NCI-H460 (cell line): ENCODE measurements around the gene SPTAN1. TPM values are rescaled to one million over a fixed set of nuclear protein-coding genes. Genes with fewer than 3 reads are reported as not detected.

Experiments
- DNase-seq: peaks from one replicate; pipeline ENCODE4 v3.0.0-alpha.2; 2016; ENCODE audit warnings: low read depth; ENCODE audit errors: extremely low read depth
- total RNA-seq: library from RNA; depleted of rRNA; stranded (reverse); fragments of >200 nt; shearing (Covaris generic); gene quantifications from 2 replicates; pipeline ENCODE4 v1.2.3, GENCODE V29; 2014

The SPTAN1 gene
- total RNA-seq, 1 experiment from 2014 or later = 162 TPM

DNA sequence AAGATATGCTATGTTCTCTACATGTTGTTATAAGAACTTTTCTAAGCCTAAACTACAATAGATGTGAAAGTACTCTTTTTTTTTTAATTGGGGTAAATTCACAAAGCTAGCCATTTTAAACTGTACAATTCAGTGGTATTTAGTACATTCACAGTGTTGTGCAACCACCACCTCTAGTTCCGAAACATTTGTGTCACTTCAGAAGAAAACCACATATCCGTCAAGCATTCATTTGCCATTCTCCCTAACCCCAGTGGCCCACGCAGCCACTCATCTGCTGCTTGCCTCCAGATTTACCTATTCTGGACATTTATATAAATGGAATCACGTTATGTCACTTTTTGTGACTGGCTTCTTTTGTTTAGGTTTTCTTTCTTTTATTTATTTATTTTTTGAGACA lies 43.1 kb downstream of the SPTAN1 start:
- no peak for DNase-seq

DNA sequence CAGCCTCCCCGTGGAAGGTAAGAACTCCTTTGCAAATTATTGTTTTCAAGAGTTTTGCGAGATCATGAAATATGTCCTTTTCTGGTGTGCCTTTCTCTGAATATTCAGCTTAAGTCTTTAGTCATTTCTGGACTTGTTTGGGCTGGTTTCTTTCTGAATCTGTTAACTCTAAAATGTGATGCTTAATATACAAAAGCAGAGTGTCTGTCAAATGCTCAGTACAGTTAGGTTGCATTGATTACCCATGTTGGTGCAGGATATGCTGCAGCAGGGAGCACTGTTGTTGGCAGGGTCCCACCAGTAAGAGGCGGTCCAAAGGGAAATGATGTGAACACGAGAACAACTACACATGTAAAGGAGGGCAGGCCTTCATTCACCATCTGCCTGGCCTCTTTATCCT lies 47.7 kb downstream of the SPTAN1 start:
- DNase-seq = no peak

DNA sequence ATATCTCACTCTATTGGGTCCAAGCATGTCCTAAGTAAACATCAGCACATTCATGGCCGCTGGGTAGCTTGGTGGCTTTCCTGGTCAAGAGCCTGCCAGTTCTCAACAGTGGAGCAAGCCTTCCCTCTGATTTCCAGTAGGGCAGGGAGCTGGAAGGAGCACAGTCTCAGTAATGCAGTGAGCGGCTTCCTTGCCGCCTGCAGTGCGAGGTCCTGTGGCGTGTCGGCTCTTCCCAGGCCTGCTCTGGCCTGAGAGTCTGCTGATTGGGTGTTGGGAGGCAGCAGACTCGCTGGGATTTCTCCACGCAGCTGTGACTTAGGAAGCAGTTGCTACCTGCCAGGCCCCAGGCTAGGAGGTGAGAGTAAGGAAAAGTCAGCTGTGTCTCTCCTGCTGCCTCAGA lies 51.3 kb downstream of the SPTAN1 start:
- no peak for DNase-seq

DNA sequence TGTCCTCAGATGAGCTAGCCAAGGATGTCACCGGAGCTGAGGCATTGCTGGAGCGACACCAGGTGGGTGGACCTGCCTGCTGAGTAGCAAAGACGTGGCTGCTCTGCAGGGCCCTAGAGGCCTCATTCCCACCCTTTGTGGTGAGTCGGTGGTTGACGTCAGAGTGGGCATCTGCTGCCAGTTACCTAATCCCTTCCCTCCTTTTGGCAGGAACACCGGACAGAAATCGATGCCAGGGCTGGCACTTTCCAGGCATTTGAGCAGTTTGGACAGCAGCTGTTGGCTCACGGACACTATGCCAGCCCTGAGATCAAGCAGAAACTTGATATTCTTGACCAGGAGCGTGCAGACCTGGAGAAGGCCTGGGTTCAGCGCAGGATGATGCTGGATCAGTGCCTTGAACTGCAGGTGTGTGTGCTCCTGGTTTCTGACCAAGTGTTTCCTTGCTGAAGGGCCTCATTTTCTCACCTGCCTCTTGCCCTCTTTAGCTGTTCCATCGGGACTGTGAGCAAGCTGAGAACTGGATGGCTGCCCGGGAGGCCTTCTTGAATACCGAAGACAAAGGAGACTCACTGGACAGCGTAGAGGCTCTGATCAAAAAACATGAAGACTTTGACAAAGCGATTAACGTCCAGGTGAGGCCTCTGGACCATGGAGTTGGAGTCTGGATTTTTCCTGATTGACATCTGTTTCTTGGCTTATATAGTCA lies 55.4 kb downstream of the SPTAN1 start:
- no peak for DNase-seq

DNA sequence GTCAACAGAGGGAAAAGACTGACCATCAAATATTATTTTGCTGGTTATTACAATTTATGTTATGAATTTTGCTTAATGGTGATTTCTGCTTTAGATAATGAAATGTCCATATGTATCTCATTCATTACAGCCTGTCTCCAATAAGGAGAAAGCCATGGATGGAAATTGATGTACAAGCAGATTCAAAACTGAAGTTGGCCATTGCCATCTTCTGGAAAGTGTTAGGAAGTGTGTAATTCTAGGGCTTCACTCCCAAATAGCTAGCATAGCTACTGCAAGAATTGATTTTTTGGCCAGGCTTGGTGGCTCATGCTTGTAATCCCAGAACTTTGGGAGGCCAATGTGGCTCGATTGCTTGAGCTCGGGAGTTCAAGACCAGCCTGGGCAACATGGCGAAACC lies 58.5 kb downstream of the SPTAN1 start:
- DNase-seq = no peak

DNA sequence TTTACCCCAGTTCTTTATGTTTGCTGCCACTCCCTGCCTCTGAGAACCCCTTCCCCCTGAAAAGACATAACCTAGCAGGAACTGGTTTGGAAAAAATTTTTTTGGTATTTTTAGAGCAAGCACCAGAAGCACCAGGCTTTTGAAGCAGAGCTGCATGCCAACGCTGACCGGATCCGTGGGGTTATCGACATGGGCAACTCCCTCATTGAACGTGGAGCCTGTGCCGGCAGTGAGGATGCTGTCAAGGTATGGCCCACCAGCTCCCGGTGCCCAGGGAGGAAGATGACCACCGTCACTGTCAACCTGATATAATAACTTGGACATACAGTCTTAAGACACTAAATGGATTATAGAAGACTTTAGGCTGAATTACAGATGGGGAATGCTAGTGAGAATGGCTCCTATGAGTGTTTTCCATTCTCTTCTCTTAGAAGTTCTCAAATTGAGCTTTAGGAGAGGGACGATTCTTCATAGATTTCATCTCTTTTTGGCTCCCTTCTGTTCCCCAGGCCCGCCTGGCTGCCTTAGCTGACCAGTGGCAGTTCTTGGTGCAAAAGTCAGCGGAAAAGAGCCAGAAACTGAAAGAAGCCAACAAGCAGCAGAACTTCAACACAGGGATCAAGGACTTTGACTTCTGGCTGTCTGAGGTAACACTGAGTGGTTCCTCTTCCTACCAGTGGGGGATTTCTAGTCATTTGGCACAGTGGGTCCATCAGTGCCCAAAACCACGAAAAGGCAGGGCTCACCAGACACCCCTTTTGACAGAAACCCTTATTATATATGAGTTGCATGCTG lies 59.4 kb downstream of the SPTAN1 start:
- no peak for DNase-seq

DNA sequence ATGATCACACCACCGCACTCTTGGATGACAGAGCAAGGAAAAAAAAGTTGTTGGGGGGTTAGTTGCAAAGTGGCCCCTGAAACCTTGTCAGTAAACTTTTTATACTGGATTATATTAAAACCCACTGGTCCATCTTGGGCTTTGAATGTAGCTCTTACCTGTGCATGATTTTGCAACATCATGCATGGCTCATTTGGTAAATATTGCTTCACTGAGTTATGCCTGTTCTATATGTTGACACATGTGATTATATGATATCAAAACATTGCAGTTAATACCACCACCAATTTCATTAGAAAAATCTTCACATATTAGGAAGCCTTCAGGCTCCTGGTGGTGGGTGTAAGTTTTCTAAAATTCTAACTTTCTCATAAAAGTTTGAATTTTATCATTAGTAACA lies 62.3 kb downstream of the SPTAN1 start:
- no peak for DNase-seq

DNA sequence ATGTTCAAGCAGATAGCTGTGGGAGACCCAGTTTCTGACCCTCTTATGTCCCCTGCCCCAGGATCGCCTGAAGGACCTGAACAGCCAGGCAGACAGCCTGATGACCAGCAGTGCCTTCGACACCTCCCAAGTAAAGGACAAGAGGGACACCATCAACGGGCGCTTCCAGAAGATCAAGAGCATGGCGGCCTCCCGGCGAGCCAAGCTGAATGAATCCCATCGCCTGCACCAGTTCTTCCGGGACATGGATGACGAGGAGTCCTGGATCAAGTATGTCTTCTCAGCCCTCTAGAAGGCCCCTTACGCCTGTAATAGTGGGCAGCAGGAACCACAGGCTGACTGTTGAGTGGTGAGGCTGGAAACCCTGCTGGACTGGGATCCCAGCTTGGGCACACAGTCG lies 63.2 kb downstream of the SPTAN1 start:
- DNase-seq = no peak

DNA sequence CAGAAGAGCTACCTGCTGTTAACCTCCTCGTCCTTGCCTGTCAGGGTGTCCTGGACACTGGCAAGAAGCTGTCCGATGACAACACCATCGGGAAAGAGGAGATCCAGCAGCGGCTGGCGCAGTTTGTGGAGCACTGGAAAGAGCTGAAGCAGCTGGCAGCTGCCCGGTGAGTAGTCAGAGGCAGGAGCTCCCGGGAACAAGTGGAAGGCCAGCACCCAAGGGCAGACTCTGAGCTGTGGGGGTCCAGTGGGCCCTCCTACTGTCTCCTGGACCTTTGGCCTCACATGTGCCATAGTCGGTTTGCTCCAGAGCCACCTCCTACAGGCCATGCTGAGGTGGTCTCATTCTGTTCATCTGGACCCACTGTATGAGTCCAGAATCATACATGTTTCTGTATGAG lies 65.6 kb downstream of the SPTAN1 start:
- DNase-seq = no peak

DNA sequence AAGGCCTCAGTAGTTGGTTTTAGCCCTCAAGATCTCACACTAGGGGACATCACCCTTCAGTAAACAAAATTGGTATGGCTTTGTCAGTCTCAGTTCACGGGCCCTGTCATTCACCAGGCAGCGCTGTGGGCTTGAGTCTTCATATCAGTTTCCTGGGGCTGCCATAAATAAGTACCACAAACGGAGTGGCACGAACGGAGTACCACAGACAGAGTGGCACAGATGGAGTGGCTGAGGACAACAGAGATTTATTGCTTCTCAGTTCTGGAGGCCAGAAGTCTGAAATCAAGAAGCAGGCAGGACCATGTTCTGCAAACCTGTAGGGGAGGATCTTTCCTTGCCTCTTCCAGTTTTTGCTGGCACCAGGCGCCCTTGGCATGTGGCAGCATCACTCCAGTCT lies 66.7 kb downstream of the SPTAN1 start:
- DNase-seq = no peak

DNA sequence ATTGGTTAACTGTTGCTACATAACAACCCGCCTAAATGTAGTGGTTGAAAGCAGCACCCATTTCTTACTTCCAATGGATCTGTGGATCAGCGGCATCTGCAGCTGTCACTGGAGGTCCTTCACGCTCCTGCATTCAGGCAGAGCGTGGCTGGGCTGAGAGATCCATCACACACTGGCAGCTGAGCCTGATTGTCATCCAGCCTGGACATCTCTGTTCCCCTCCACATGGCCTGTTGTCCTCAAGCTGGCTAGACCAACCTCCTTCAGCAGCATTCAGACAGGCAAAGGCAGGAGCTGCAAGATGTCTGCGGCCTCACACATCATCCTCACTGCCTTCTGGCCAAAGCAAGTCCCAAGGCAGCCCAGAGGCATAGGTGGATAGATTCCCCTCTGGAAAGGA lies 67.4 kb downstream of the SPTAN1 start:
- DNase-seq = no peak

DNA sequence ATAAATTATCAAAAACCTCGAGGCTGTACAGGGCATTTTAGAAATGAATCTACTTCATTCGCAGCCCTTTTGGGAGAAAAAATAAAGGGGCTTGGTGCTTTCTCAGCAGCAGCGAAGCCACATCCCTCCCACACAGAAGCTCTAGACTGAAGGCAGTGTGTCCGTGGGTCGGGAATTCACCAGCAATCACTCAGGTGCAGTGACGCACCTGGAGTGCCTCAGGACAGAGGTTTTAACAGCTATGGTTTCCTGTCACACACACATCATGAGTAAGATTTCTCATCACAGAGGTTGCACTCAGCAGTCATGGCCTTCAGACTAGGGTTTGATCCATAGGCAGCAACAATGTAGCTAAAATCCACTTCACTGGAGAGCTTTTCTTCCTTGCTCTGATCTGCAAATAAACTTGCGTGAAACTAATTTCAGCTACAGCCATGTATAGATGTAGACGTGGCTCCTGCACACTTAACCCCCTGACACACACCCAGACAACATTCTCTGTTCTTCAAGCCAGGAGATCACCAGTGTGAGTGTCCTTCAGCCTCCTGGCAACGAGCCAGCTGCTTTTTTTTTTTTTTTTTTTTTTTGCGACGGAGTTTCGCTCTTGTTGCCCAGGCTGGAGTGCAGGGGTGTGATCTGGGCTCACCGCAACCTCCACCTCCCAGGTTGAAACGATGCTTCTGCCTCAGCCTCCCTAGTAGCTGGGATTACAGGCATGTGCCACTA lies 69.5 kb downstream of the SPTAN1 start:
- no peak for DNase-seq

DNA sequence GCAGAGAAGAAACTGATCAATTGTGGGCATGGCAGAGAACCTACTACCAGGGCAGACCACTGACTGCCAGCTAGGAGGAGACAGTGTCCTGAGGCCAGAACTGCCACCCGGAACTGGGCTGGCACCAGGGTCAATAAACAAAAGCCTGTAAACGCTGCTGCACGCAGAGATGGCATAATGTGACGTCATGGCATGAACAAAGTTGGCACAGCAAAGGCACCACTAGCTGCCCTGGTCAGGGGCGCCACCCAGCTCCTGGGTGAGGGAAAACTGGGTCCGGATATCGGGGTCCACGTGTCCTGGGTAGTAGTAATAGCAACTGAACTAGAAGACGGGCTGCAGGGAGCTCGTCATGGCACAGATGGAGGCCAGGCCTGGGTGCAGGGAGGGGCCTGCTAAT lies 72.2 kb downstream of the SPTAN1 start:
- DNase-seq = no peak

DNA sequence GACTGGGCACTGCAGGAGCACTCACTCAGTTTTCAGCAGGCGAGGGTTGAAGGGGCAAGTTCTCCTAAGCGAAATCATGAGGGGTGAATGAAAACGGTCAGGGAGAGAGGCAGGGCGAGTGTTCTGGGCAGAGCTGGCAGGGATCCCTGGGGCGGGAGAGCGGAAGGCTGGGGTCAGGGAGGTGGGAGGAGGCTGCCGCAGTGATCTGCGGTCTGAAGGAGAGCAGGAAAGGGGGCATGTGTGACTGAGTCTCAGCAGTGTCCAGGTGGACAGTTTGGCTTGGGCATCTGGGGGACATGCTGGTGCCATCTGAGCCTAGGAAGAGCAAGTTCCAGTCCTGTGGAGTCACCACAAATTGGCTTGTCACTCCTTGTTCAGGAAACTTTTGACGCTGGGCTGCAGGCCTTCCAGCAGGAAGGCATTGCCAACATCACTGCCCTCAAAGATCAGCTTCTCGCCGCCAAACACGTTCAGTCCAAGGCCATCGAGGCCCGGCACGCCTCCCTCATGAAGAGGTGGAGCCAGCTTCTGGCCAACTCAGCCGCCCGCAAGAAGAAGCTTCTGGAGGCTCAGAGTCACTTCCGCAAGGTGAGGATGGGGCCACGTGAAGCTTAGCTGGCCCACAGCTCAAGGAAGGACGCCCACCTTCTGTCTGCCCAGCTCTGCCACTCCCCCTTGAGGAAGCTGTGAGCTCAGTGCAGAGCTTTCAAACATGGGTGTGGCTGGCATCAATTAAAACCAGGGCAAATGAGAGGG lies 73.2 kb downstream of the SPTAN1 start:
- DNase-seq = no peak

DNA sequence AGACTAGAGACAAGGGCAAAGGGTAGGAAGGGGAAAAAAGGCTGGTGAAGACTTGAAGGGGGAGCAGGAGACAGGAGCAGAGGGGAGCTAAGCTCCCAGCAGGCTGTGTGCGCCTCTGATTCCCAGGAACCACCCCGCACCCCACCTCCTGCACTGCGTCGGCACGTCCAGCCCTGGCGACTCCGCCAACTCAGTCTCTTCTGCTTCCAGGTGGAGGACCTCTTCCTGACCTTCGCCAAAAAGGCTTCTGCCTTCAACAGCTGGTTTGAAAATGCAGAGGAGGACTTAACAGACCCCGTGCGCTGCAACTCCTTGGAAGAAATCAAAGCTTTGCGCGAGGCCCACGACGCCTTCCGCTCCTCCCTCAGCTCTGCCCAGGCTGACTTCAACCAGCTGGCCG lies 73.8 kb downstream of the SPTAN1 start:
- DNase-seq = no peak

DNA sequence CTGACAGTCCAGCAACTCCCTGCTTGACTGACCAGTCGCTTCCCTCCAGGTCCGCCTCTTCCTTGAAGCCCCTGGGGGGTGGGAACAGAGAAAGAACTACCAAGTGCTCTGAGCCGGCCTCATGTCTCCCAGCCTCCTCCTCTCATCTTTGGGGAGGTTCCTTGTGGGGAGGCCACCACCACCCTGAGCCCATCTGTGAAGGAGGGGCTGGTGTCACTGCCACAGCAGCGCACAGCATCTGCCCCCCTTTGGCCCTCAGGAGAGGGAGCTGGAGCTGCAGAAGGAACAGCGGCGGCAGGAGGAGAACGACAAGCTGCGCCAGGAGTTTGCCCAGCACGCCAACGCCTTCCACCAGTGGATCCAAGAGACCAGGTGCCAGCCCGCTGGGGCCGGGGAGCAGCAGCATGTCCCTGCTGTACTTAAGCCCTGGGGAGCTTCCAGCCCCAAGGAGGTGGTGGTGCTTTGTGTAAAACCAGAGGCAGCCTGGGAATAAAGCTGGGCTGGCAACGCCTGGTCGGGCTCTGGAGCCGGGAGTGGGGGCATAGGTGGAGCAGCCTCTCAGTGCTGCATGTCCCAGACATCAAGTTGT lies 74.8 kb downstream of the SPTAN1 start:
- no peak for DNase-seq

DNA sequence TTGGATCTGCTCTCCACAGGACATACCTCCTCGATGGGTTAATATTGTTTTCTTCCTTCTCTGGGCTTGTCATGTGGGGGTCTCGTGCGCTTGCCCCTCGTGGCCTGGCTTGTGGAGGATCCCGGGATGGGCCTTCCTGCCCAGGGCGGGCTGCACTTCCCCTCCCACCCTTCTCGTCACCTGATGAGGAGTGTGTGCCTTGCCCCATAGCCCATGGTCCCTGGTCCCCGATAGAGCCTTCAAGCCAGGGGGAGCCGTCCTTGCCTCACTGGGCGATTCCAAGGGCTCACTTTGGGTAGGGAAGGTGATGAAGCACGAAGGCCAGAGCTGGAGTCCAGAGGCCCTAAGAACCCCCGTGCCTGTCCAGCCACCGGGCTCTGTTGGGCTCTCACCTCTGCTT lies 75.5 kb downstream of the SPTAN1 start:
- no peak for DNase-seq

DNA sequence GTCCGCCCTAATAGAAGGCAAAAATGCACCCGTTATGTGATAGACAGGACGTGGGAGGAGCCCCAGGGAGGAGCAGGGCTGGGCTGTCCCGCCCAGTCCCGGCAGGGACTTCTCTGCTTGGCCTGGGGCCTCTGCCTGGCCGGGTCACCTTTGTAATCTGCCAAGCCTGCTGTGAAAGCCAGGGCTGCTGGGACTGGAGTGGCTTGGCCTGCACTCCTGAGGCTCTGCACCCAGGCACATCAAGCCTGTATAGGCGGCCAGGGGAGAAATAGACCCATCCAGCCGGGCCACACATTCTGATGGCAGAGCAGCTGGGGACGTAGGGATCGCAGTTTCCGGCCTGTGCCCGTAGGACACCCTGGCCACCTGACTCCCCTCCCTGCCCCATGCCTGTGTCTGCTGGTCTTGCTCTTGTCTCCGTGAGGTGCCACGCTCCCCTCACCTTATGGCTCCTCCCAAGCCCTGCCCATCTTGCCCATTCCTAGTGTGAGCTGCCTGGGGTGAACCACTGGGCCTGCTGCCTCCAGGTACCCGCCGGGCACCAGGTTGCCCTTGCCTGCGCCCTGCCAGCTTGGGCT lies 76.2 kb downstream of the SPTAN1 start:
- no peak for DNase-seq

DNA sequence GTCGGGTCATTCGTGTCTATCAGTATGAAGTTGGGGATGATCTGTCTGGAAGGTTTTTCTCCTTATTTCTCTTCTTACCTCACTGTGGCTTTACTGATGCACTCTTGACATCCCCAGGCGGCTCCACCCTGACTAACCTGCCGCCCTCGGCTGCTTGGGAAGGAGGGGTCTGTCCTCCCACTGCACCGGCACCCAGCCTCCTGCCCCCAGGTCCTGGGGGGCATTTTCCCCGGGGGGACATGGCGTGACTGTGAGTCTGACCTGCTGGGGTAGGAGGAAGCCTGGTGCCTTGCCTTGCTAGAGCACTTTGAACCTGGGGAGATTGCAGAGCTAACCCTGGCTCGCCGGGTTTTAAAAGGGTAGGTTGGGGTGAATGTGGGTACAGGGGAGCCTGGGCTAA lies 76.7 kb downstream of the SPTAN1 start:
- no peak for DNase-seq

DNA sequence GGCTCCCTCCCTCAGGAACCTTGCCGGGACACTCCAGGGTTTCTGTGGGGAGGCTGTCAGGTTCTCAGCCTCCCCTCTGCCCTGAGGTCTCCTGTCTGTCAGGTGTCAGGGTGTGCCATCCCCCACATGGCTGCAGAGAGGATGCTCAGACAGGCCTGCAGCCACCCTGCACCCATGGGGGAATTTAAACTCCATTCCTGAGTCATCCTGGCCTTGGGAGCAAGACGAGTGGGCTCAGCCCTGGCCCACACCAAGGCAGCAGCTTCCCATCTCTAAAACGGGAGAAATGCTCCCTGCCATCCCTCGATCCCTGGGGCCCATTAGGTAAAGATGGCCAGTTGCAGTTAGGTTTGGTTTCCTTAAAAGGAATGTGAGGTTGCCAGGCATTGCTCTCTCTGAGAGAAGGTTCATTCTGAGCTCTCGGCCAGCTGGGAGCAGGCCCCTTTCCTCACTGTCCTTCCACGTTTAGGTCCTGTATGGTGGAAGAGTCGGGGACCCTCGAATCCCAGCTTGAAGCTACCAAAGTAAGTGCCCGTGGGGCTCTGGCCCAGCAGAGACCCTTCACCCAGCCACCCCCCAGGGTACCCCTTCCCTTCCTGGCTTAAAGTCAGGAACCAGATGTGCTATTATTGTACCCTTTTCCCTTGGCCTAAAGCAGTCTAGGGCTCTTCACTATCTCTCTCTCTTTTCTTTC lies 77.6 kb downstream of the SPTAN1 start:
- DNase-seq = no peak
